ENCODE measurements around the gene WIPI1. TPM values are rescaled to one million over a fixed set of nuclear protein-coding genes. Genes with fewer than 3 reads are reported as not detected.
"Not testable (repeated sequence)": the region's sequence is repeated elsewhere in the genome, so short reads cannot be mapped to it uniquely, and the experiment has no call there.

Gene WIPI1, protein sequence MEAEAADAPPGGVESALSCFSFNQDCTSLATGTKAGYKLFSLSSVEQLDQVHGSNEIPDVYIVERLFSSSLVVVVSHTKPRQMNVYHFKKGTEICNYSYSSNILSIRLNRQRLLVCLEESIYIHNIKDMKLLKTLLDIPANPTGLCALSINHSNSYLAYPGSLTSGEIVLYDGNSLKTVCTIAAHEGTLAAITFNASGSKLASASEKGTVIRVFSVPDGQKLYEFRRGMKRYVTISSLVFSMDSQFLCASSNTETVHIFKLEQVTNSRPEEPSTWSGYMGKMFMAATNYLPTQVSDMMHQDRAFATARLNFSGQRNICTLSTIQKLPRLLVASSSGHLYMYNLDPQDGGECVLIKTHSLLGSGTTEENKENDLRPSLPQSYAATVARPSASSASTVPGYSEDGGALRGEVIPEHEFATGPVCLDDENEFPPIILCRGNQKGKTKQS
- total RNA-seq, result 66.1 TPM
- long read RNA-seq, transcript WIPI1-201 (13 exons, 1,832 nt), result major isoform, 114 of 163 reads
- long read RNA-seq, transcript WIPI1-202 (12 exons, 1,575 nt), result minor isoform, 9 of 163 reads
- long read RNA-seq, partial matches to known transcripts, result 20 of 163 reads
- long read RNA-seq, other reads (novel, unspliced or antisense), result 18 of 163 reads

- intact Hi-C loops (cut with micrococcal nuclease), result no loop called here
- ATAC-seq, result no peak
- no peak for DNase-seq
Observed at GRCh38 chr17:68457168-68457538, at the start of gene WIPI1. WIPI1 (minus strand) TSS chr17:68457496; CDS start chr17:68457421, 75 bp downstream.

GRCh38 chr17:68505951-68506350, 48.7 kb upstream of the WIPI1 start:
- intact Hi-C loops (cut with micrococcal nuclease), result no loop called here
- ATAC-seq (no peak), DNase-seq (no peak)

DNA sequence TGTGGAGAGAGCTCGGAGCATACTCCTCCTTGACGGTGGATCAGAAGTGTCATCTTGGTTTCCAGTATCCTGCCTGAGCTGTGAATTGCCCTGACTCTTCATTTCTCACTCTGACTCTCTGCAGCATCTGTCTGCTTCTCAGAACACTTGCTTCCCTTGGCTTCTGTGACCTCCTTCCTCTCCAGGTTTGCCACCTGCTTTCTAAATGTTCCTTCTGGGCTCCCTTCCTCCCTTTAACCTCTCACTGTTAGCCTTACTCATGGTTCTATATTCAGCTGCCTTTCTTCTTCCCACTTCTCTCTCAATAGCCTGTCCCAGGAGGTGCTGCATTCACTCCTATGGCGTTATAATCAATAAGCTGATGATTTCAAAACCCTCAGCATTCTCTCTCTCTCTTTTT, 43.8 kb upstream of the WIPI1 start:
- intact Hi-C loops (cut with micrococcal nuclease), result no loop called here
- ATAC-seq, result no peak
- no peak for DNase-seq

DNA sequence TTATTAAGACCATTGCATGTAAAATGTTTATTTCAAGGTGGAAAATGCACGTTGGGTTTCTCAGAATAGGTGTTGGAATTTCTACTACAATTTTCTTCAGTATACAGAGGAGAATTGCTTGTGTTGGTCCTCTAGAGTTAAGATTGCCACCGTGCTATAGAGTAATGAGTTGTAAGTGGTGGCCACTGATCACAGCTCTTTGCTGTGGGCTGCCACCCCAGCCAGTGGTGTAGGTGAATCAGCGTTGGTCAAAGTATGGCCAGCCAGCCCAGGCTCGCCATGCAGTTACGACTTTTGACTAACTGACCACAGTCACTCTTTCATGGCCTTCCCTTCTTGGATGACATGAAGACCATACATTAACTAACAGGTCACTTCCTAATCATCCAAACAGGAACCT, 42.3 kb upstream of the WIPI1 start:
- DNase-seq (no peak), ATAC-seq (no peak)
- intact Hi-C loops (cut with micrococcal nuclease), result no loop called here

- DNase-seq, result peak; percentile 70
- ATAC-seq, result peak; percentile 93
- intact Hi-C loops (cut with micrococcal nuclease), result no loop called here
Observed at GRCh38 chr17:68498479-68499326, 41.4 kb upstream of the WIPI1 start.

DNA sequence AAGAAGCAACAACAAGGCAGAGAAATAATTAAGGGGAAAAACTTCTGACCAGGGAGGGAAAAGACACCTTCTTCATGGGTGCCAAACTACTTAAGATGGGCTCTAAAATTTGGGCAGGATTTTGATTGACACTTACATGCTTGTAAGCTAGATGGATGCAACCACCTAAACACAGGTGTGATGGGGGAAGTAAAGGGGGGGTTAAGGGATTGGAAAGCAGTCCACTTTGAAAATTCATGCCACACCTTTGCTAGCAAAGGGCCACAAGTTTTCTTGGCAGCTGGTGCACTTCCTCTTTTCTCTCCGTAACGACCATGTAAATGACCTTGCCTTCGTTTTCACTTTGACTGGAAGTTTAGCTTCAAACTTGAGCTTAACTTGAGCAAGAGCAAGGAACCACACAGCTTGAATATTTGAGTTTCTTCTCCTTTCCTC, 40.6 kb upstream of the WIPI1 start:
- DNase-seq (no peak), ATAC-seq (peak; percentile 33)
- intact Hi-C loops (cut with micrococcal nuclease), result no loop called here

GRCh38 chr17:68495081-68495480, 37.8 kb upstream of the WIPI1 start:
- intact Hi-C loops (cut with micrococcal nuclease), result no loop called here

GRCh38 chr17:68492394-68493054, 35.2 kb upstream of the WIPI1 start:
- ATAC-seq; intact Hi-C loops (cut with micrococcal nuclease); DNase-seq: not testable (repeated sequence)

More at GRCh38 chr17:68495081-68495480, 37.8 kb upstream of the WIPI1 start:
- DNase-seq (no peak), ATAC-seq (no peak)

GRCh38 chr17:68491381-68492231, 34.3 kb upstream of the WIPI1 start:
- intact Hi-C loops (cut with micrococcal nuclease), result no loop called here
- ATAC-seq, result peak; percentile 77
- peak; percentile 57 for DNase-seq

DNA sequence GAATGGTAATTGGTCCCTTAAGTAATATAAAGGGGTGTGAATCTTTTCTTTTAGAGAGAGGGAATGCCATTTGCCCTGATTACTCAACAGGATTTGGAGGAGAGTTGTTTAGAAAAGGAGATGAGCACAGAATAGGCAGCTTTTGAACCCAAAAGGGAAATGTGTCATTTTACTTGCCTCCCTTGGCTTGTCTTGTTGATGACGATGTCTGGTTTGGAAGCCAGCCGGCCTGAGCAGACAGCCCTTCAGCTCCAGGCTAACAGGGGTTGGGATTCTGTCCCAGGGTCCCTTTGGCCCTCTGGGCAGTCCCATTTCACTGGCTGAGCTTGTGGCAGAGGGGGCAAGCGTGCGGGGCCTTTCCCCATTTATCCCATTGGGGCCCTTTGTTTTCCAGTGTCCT, 32.6 kb upstream of the WIPI1 start:
- DNase-seq, result no peak

DNA sequence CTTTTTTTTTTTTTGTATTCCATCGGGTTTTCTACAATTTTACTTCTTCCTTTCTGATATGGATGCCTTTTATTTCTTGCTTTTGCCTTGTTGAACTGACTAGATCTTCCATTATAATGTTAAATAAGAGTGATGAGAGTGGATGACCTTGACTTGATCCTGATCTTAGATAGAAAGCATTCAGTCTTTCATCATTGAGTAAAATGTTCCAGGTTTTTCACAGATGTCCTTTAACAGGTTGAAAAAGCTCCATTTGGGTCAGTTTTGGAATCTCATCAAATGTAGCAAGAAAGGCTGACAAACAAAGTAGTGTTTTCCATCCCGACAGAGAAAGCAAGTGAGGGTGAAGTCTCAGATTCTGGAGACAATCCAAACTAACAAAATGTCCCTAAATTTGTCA, 27.2 kb upstream of the WIPI1 start:
- no peak for ATAC-seq
- DNase-seq, result no peak
- intact Hi-C loops (cut with micrococcal nuclease), result no loop called here

More for the DNA sequence above, 32.6 kb upstream of the WIPI1 start:
- ATAC-seq, result no peak
- intact Hi-C loops (cut with micrococcal nuclease), result no loop called here

DNA sequence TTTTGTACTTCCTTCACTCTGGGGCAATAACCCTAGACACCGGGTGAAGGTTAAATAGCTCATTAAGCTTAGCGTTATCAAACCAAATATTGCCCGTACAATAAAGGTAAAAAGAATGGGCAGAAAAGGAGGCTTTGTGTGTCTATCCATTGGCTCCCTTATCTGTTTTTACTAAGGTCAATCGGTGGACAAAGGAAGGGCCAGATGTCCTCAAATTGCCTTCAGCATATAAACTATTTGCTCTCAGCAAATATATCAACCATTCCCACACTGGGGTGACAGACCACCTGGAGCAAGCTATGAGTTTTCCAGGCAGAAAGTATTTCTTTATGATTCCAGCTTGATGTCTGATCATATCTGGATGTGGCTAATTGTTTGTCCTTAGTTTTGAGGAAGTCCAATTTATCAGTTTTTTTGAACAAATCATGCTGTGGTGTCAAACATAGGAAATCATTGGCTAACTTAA, 25.3 kb upstream of the WIPI1 start:
- intact Hi-C loops (cut with micrococcal nuclease), result no loop called here
- ATAC-seq (no peak), DNase-seq (no peak)

DNA sequence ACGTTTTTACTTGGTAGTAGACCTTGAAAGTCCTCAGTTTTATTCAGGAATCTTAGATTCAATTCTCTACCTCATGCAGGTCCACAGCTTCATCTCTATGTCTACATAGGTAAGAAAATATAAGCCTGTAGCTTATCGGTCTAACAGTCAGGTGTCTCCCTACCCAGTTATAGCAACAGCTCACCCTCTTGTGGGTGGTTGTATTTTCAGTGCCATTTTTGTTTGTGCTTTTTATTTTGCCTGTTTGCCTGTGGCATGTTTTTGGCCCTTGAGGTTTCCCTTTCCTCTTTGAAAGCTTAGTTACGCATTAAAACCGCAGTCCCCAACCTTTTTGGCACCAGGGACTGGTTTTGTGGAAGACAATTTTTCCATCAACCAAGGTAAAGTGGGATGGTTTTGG, 23.6 kb upstream of the WIPI1 start:
- ATAC-seq, result no peak
- DNase-seq, result no peak
- intact Hi-C loops (cut with micrococcal nuclease), result no loop called here

- intact Hi-C loops (cut with micrococcal nuclease), result no loop called here
- no peak for DNase-seq
Observed at GRCh38 chr17:68470961-68471360, 13.7 kb upstream of the WIPI1 start.

GRCh38 chr17:68468788-68469187, 11.5 kb upstream of the WIPI1 start:
- no peak for DNase-seq
- intact Hi-C loops (cut with micrococcal nuclease), result loop anchor here (10.0 kb wide), 1 partner anchor 46 kb away; the partner anchor contains the start of gene PRKAR1A
- peak; percentile 66 for ATAC-seq

More at GRCh38 chr17:68470961-68471360, 13.7 kb upstream of the WIPI1 start:
- ATAC-seq, result no peak

DNA sequence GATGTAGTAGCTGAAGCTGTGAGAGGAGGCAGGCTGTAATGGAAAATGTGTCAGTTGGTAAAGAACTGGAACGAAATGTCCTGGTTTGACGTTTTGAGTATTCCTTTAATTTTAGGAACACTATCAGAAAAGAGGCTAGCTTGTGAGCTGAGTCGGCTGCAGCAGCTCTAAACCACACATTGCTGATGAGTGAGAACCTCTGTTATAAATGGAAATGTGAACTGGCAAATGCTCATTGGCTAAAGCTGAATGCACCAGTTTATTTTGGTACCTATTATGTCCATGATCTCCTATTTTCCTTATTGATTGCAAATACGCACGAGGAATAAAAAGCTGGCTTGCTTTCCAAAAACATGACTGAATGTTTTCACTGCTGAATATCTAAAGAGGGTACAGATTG, 11.0 kb upstream of the WIPI1 start:
- intact Hi-C loops (cut with micrococcal nuclease), result loop anchor here (10.0 kb wide), 1 partner anchor 46 kb away; the partner anchor contains the start of gene PRKAR1A
- peak; percentile 45 for DNase-seq
- ATAC-seq, result peak; percentile 88

DNA sequence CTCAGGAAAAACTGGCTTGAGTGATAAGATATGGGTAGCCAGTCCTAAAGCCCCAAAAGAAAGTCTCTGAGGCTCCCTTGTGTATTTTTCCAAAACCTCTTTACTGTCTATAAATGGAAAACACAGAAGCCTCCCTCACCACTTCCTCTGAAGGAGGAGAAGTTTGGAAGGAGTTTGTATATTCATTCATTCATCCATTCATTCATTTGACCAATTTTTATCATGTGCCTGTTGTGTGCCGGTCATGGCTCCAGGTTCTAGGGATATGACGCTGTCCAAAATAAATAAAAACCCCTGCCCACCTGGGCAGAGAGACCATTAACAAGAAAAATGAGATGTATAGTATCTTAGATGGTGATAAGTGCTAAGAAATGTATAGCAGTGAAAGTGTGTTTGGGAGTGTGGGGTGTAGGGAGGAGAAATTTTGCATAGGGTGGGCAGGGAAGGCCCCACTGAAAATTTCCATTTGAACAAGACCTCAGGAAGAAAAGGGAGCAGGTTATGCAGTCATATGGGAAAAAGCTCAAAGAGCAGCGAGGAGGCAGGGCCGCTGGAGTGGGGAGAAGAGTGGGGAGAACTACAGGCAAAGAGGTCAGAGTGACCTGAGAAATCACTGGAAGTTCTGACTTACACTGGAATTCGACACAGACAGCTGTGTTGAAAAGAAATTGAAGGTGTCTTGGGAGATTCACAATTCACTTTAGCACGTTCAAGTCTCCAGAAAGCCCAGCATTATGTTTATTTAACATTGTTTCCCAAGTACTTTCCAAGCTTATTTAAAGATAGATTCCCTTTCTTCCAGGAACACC, 6.1 kb upstream of the WIPI1 start:
- DNase-seq (no peak), ATAC-seq (no peak)
- intact Hi-C loops (cut with micrococcal nuclease), result loop anchor here (2.0 to 10.0 kb wide), 3 partner anchors 51 to 291 kb away; partner anchors contain the start of gene PRKAR1A

All from left ventricle myocardium superior (tissue), 1 donor.